IPS DF 4.7 (cell line): ENCODE results near the gene SCG3.

Experiments
- DNase-seq: peaks from one replicate; pipeline ENCODE4 v3.0.0-alpha.2; 2013; ENCODE audit warnings: low spot score; ENCODE audit errors: extremely low read depth

The SCG3 gene

DNA sequence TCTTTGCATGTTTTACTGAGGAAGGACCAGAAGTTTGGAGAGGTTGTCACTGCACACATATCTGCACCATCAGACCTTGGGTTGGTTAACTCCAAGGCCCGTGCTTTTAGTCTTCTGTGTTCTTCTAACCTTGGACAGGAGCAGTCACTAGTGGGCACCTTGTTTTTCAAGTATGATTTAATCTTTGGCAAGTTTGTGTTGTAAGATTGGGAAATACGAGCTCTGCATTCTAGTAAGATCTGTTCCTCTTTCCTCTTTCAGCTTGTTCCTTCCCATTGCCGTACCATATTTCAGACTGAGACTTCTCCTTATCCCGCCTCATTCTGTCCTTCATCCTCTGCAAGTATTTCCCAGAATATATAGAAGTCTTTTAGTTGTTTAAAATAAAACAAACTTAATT, 75.2 kb downstream of the SCG3 start:
- DNase-seq: no peak

DNA sequence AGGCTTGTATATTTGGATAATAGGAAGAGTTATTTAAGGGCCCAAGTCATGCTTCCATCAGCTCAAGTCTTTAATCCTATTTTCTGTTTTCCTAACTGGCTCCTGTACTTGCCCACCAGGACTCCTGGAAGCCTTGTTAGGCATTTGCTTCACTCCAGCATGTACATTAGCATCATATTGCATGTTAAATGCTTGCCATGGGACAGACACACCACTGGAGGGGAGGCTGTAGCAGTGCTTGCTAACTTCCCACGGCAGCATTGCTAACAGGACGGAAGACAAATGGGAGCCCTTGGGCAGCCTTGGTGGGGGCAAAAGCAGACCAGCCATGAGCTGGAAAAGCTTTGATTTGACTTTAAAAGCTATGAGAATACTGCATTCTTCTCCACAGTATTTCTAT, 76.1 kb downstream of the SCG3 start:
- DNase-seq: no peak

DNA sequence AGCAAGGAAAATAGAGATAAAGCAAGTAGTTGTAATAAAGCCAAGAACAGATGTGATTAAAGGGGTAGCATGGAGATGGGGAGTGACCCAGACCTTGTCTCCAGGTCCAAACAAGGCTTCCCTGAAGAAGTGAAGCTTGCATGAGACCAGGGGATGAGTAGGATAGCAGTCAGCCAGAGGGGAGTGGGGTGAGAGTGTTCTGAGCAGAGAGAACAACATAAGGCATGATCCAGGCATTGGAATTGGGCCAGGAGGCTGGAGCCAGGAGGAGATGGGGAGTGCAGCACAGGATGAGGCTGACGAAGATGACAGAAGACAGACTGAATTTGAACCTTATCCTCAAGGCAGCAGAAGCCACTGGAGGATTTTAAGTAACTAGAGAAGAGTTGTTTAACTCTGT, 77.3 kb downstream of the SCG3 start:
- DNase-seq: no peak

DNA sequence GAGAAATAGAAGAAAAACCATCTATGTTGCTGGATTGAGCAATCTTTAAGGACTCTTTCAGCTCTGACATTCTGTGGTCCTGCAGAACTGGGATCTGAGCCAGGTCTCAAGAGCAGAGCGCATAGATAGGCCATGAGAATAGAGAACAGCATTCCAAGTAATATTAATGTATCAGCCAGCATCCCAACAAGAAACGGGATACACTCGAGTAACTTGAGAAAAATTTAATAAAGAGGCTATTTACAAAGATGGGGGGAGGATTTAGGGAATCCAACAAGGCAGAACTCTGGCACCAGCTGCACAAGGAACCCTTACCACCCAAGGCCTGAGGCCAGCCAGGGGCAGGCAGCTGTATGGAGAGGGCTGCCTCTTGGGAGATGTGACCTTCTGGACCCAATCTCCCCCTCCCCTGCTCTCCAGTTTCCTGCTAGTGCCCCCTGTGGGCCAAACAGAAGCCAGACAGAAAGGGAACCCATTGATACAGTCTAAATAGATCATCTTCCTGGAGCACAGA, 78.3 kb downstream of the SCG3 start:
- no peak for DNase-seq

DNA sequence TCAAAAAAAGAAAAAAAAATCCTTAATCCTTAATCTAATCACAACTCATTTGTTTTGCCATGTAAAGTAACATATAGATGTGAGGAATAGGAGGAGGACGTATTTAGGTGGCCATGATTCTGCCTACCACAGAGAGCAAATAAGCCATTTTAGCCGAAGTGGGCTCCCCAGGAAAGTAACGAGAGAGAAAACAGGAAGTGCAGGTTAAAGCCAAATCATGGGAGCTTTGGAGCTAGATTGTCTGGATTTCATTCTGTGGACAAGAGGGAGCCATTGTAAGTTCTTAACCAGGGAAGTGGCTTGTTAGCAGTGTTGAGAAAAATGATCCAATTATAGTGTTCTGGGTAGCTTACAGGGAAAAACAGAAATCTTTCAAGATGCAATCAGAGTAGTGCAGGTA, 79.5 kb downstream of the SCG3 start:
- no peak for DNase-seq

DNA sequence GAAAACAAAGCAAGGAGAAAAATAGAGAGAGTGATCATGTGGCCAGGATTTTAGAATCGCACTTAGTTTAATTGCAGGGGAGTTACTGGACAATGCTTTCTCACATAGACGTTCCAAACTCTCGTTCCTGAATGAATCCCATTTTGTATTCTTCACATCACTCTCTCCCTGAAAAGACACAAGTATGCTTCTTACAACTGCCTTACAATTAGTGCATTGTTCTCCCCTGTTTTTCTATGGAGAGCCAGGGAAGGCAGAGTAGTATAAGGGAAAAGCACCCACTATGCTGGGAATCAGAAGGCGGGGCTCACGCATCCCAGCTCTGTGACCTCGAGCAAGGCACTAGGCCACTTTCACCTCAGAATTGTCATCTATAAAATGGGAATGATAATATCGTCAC, 84.4 kb downstream of the SCG3 start:
- no peak for DNase-seq

DNA sequence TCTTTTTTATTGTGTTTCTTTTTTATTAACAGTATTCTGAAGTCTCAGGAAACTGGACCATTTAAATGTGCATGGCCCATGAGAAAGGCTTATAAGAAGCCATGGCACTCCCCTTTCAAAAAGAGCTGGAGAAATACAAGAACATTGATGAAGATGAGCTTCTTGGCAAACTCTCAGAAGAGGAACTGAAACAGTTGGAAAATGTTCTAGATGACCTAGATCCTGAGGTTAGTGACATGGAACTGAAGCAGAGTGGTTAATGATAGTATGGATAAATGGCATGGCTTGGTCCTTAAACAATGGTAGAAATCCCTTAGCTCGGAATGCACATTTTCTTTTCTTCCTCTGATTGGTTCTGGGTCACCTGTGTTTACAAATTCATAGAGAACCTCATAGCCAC, 85.0 kb downstream of the SCG3 start:
- DNase-seq: no peak

DNA sequence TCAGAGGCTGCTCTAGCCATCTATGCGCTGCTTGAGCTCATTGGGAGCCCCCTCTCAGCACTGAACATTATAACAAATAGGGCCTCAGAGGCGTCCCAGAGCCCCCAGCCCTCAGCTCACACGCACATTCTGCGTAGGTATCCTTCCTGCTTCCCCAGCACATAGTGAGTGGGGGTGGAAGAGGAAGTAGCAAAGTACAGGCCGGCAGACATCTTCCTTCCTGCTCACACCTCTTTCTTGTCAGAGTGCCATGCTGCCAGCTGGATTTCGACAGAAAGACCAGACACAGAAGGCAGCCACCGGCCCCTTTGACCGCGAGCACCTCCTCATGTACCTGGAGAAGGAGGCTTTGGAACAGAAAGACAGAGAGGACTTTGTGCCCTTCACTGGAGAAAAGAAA, 86.7 kb downstream of the SCG3 start:
- no peak for DNase-seq
